Gastrocnemius medialis (tissue), 4 donors: ENCODE results near the gene CDH23. TPM values are rescaled to one million over a fixed set of nuclear protein-coding genes. Genes with fewer than 3 reads are reported as not detected.

ENCODE experiments used
- ATAC-seq, 2 donors: fragments of 150-250 bp; one replicate each; pipeline ENCODE4 v1.9.1; 2016
- DNase-seq, 2 donors: peaks; one replicate each; pipeline ENCODE4 v3.0.0-alpha.2; 2019
- H3K27ac ChIP-seq, 4 donors: fragments of 200-600 bp; sonication (generic); 1 replicate in 1 of 4; 2 replicates in 3 of 4; pipeline ENCODE4 v1.5.1; 2016 to 2018; ENCODE audit warnings: mild to moderate bottlenecking in 2 of 4, moderate library complexity in 1 of 4
- H3K27me3 ChIP-seq, 3 donors: fragments of 200-600 bp; sonication (generic) in 2 of 3; 1 replicate in 1 of 3; 2 replicates in 2 of 3; pipeline versions ENCODE4 v1.5.1 to v1.6.0; 2016 to 2019; ENCODE audit warnings: mild to moderate bottlenecking in 1 of 3, moderate library complexity in 1 of 3
- H3K36me3 ChIP-seq, 2 donors: fragments of 200-600 bp; sonication (generic) in 1 of 2; one replicate each; pipeline ENCODE4 v1.5.1; 2017 to 2018
- H3K4me1 ChIP-seq, 2 donors: fragments of 200-600 bp; sonication (generic) in 1 of 2; one replicate each; pipeline ENCODE4 v1.5.1; 2016 to 2017; ENCODE audit warnings: mild to moderate bottlenecking in 2 of 2
- H3K4me3 ChIP-seq, 4 donors: fragments of 200-600 bp; sonication (generic) in 3 of 4; 1 replicate in 1 of 4; 2 replicates in 3 of 4; pipeline ENCODE4 v1.5.1; 2016 to 2019; ENCODE audit warnings: mild to moderate bottlenecking in 2 of 4
- H3K9me3 ChIP-seq, 3 donors: fragments of 200-600 bp; sonication (generic) in 2 of 3; 1 replicate in 1 of 3; 2 replicates in 2 of 3; pipeline ENCODE4 v1.5.1; 2016 to 2019
- CTCF ChIP-seq, 5 experiments: fragments of 450-650 bp in 3 of 5; fragments of 200-600 bp in 2 of 5; sonication (generic) in 2 of 5; IDR thresholded peaks in 4 of 5; conservative IDR thresholded peaks in 1 of 5; 1 replicate in 4 of 5; 2 replicates in 1 of 5; pipeline ENCODE4 v1.5.1; 2016 to 2019; ENCODE audit warnings: antibody characterized with exemption in 5 of 5, mild to moderate bottlenecking in 3 of 5, moderate library complexity in 3 of 5
- POLR2A ChIP-seq, 2 donors: fragments of 450-650 bp; IDR thresholded peaks; one replicate each; pipeline ENCODE4 v1.6.1; 2017; ENCODE audit warnings: antibody characterized with exemption in 2 of 2, mild to moderate bottlenecking in 2 of 2, moderate library complexity in 2 of 2
- in situ Hi-C, 4 donors: fragments of 200-750 bp; cut with MboI; loops; one replicate each; pipeline versions ENCODE4 v1.15.0 to v1.8.0; 2017; ENCODE audit warnings: low sequenced_read_pairs in 4 of 4
- intact Hi-C: fragments of 100-400 bp; cut with DNase I; formaldehyde crosslinking; loops from one replicate; pipeline ENCODE4 v1.15.1; 2023; ENCODE audit warnings: low total_unique reads
- total RNA-seq, 4 donors: library from RNA; depleted of rRNA; stranded (reverse); fragments of >200 nt; gene quantifications; one replicate each; pipeline versions ENCODE4 v1.1.0 to v1.2.3, GENCODE V29; 2016

The CDH23 gene
- total RNA-seq, 4 donors from 2014 or later: 0.53 to 1.8 (median 1.2) TPM

- H3K4me3 ChIP-seq: no peak overlapping the region
- in situ Hi-C loops (no loop called here), intact Hi-C loops (no loop called here)
- no peaks in the 10 kb centered on the region for H3K27me3 ChIP-seq
- peaks cover 6 to 13% of the 10 kb centered on the region in 2 donors for H3K4me1 ChIP-seq
- no peak for ATAC-seq
- no peaks in the 10 kb centered on the region for H3K9me3 ChIP-seq
- no peak for DNase-seq
- no peaks in the 10 kb centered on the region for H3K36me3 ChIP-seq
- no peak overlapping the region for H3K27ac ChIP-seq
- no peak for TF ChIP-seq POLR2A (IDR thresholded peaks at IDR 0.05)
- no peak for TF ChIP-seq CTCF (IDR thresholded peaks at IDR 0.05 in 4 of 5, conservative IDR thresholded peaks at IDR 0.05 in 1 of 5)
These were observed 204.6 kb downstream of the CDH23 start for GRCh38 chr10:71601273-71601672.

GRCh38 chr10:71603150-71603549 lies 206.4 kb downstream of the CDH23 start:
- Histone ChIP-seq H3K9me3 (no peaks in the 10 kb centered on the region), H3K36me3 (no peaks in the 10 kb centered on the region), H3K4me3 (no peak overlapping the region), H3K27me3 (no peaks in the 10 kb centered on the region), H3K4me1 (peaks cover 3 to 9% of the 10 kb centered on the region in 2 donors), H3K27ac (no peak overlapping the region)
- no peak for TF ChIP-seq POLR2A (IDR thresholded peaks at IDR 0.05)
- TF ChIP-seq CTCF (IDR thresholded peaks at IDR 0.05 in 4 of 5, conservative IDR thresholded peaks at IDR 0.05 in 1 of 5): no peak
- no peak for ATAC-seq
- in situ Hi-C loops (no loop called here), intact Hi-C loops (no loop called here)
- DNase-seq: no peak

GRCh38 chr10:71603754-71604153 lies 207.0 kb downstream of the CDH23 start:
- Histone ChIP-seq H3K4me3 (no peak overlapping the region), H3K27ac (no peak overlapping the region), H3K27me3 (no peaks in the 10 kb centered on the region), H3K9me3 (no peaks in the 10 kb centered on the region), H3K36me3 (no peaks in the 10 kb centered on the region), H3K4me1 (peaks cover 0 to 3% of the 10 kb centered on the region in 2 donors)
- in situ Hi-C loops (no loop called here), intact Hi-C loops (no loop called here)
- ATAC-seq (no peak), DNase-seq (no peak)
- TF ChIP-seq POLR2A (IDR thresholded peaks at IDR 0.05): no peak
- TF ChIP-seq CTCF (IDR thresholded peaks at IDR 0.05 in 4 of 5, conservative IDR thresholded peaks at IDR 0.05 in 1 of 5): no peak

GRCh38 chr10:71604324-71605018 lies 207.8 kb downstream of the CDH23 start:
- intact Hi-C loops: no loop called here
- no peak overlapping the region for H3K27ac ChIP-seq
- DNase-seq: no peak
- H3K27me3 ChIP-seq: no peaks in the 10 kb centered on the region
- TF ChIP-seq POLR2A (IDR thresholded peaks at IDR 0.05): no peak
- in situ Hi-C loops: no loop called here
- no peaks in the 10 kb centered on the region for H3K9me3 ChIP-seq
- no peaks in the 10 kb centered on the region for H3K36me3 ChIP-seq
- ATAC-seq: no peak
- no peak overlapping the region for H3K4me3 ChIP-seq
- H3K4me1 ChIP-seq: no peaks in the 10 kb centered on the region

- intact Hi-C loops (no loop called here), in situ Hi-C loops (no loop called here)
- DNase-seq: no peak
- Histone ChIP-seq H3K9me3 (no peaks in the 10 kb centered on the region), H3K36me3 (no peaks in the 10 kb centered on the region), H3K4me3 (no peak overlapping the region), H3K27me3 (no peaks in the 10 kb centered on the region), H3K4me1 (no peaks in the 10 kb centered on the region), H3K27ac (no peak overlapping the region)
- no peak for TF ChIP-seq POLR2A (IDR thresholded peaks at IDR 0.05)
- TF ChIP-seq CTCF (IDR thresholded peaks at IDR 0.05 in 4 of 5, conservative IDR thresholded peaks at IDR 0.05 in 1 of 5): no peak
- ATAC-seq: no peak
These were observed 208.7 kb downstream of the CDH23 start for GRCh38 chr10:71605263-71605962.
